GOT3 (cell line): ENCODE measurements around the gene HNRNPAB.

Source experiments
- DNase-seq: peaks from one replicate; lab custom pipeline; 2025; ENCODE audit warnings: mixed read lengths; lab: John Stamatoyannopoulos, UW

The HNRNPAB gene

DNA sequence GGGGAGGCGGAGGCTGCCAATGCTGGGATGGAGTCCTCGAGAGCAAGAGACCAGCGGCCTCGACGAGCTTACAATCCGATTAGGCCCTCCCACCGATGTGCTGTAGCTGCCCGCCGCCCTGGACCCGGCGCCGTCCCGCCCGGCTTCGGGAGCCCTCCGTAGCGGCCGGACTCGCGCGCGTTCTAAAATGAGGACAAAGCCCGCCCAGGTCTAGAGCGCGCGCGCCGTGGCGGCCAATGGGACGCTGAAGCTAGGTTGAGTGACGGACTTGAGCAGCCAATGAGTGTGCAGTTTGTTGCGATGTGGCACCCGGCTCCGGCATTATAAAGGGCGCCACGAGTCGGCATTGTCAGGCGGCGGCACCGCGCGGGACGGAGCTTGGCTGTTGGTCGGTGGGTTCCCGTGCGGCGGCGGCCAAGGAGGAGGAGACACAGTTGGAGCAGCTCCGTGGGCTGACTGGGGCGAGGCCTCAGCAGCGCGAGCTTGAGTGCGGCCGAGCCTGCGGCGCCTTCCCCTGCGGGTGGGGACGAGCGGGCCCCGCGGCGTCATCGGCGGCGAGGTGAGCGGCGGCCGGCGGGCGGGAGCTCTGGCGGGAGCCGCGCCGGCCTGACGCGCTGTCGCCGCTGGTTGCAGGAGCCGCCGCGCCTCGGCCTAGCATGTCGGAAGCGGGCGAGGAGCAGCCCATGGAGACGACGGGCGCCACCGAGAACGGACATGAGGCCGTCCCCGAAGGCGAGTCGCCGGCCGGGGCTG is at the start of gene HNRNPAB:
HNRNPAB (plus strand) TSS at position 352 of the 753 bp plus-strand sequence; CDS start at position 657, 305 bp downstream.
- peak; percentile 97 for DNase-seq

DNA sequence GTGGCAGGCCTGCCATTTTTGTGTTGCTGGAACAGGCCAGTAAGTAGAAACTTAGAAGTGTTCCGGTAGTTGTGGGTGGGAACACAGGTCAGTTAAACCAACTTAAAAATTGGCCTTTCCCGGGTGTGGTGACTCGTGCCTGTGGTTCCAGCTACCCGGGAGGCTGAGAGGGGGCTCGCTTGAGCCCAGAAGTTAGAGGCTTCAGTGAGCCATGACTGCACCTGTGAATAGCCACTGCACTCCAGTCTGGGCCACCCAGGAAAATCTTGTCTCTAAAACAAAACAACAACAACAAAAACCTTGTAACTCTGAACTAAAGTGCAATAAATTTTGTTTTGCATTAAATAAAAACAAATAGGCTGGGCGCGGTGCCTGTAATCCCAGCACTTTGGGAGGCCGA is 49.3 kb upstream of the HNRNPAB start:
- DNase-seq, result no peak

GRCh38 chr5:178160176-178160575 is 44.2 kb upstream of the HNRNPAB start:
- no peak for DNase-seq

DNA sequence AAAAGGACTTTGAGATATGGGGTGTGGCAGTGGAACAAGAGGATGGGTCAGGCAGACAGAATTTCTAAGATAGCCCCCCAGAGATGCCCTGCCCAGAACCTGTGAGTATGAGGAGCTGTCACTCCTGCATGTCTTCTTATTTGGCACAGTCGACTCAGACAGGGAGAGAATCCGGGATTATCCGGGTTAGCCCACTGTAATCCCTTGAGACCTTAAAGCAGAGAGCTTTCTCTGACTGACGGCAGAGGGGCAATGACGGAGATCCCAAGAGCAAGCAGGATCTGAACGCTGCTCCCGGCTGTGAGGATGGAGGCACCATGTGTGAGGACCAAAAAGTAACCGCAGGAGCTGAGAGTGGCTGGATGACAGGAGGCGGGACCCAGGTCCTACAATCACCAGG is 41.9 kb upstream of the HNRNPAB start:
- no peak for DNase-seq

- DNase-seq, result peak; percentile 59
Measured at GRCh38 chr5:178163772-178164735, 40.3 kb upstream of the HNRNPAB start.

DNA sequence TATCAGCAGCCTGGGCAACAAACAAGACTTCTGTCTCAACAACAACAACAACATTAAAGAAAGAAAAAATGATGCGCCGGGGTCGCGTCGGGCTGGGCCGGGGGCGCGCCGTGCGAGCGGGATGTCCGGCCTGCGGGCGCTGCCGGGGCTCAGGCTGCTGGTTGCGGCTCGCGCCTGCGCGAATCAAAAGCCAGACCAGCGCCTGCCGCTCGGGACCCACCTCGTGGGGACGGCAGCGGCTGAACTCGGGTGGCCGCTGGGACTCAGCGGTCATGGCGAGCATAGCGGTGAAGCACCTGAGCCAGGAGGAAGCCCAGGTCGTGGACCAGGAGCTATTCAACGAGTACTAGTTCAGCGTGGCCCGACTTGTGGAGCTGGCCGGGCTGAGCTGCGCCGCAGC is 38.8 kb upstream of the HNRNPAB start:
- DNase-seq, result no peak

DNA sequence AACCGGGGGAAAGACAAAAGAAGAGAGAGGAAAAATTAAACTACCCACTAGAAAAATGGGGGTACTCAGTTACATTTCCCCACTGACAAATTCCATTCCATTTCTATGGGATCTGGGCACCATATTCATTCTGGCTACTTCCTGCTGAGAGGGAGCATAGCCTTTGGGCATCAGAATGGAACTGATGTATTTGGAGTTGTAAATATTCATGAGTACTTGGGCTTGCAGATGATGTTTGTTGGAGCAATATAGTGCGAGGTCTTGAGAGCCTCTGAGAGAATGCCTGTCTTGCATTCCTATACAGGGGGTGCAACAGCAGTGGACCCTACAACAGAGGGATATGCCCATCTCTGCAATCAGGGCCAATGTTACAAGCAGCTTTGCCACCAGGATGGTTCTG is 33.9 kb upstream of the HNRNPAB start:
- no peak for DNase-seq

DNA sequence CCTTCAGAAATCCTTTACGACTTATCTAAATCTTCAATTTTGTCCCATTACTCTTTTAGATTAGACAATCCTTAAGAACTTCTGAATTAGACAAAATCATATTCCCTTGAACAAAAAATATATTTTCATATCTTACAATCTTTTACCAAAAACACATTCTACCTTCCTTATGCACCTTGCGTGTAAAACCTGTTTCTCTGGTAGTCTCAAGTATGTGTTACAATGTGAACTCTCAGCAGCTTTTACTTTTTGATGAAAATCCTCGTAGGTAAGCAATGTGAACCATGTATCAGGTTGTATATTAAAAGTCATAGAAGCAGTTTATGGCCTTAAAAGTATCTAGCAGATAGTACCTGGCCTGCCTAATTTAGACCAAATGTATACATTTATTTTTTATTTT is 29.9 kb upstream of the HNRNPAB start:
- no peak for DNase-seq

DNA sequence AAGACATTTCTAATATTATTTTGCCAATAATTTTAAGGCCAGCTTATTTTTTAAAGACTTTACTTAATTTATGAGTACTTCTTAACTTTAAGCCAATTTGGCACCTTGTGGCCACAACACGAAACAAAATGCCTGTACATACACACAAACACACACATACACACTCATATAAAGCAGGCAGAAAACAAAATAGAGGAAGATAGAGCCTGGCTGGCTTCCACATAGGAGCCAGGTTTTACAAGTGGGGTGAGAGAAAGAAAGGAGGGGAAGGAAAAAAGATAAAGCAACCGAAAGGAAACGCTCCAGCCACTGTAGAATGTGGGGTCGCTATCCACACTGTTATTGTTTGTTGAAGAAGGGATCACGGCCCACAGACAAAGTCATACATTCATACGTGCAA is 27.5 kb upstream of the HNRNPAB start:
- DNase-seq, result no peak

DNA sequence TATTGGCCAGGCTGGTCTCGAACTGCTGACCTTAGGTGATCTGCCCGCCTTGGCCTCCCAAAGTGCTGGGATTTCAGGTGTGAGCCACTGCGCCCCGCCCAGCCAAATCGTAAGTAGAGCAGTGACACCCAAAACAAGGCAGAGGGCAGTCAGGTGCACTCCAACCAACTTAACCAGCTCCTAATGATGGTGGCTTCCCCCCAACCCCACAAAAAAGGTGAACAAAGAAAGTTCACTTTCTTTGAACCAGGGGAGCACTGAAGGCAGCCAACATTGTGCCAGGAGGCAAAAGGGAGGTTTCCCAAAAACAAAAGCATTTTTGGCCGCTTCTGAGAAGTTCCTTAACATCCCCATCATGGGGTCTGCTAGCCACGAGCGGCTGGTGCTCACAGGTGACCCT is 26.8 kb upstream of the HNRNPAB start:
- no peak for DNase-seq

DNA sequence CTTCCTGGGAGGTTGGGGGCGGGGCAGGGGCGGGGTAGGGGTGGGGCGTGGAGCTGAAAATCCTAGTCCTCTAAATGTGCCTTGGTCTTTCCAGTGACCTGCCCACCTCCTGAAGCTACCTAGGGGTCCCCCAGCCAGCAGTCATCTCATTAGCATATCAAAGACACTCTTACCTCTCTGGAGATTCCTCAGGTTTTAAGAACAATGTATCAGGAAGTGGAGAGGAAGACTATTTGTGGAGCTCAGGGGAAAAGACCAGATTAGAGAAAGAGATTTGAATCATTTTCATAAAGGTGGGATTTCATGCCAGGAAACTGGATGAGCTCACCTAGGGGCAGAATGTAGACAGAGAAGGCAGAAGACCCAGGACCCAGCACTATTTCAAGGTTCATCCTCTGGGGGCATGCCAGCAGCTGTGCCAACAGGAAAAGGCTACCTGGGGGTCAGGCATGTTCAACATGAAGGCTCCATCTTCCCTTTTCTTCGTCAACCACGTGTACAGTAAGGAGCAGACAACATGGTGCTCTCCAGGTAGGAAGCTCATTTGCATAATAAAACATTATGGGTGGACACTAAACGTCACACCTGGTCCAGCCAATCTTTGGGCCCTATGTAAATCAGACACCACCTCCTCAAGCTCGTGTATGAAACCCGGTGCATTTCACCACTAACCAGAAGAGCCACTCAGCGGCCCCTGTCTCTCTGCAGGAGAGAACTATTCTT is 24.0 kb upstream of the HNRNPAB start:
- DNase-seq, result no peak

- no peak for DNase-seq
Measured at GRCh38 chr5:178182158-178182876, 22.0 kb upstream of the HNRNPAB start.

DNA sequence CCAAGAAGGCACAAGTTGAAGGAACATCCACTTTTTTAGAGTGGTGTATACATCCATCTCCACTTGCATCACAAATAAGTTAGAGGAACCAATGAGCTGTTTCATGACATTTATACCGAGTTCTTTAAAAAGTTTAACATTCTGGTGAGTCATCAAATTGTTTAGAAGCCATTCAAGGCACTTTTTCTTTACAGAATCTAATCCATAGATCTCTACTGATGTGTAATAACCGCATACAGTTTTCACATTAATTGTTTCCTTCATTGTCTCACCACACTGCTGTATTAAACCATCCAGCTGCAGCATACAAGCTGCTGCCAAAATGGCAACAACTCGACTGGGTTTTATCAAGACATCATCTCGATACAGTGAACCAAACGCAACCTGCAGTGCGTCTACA is 17.9 kb upstream of the HNRNPAB start:
- no peak for DNase-seq

- no peak for DNase-seq
Measured at GRCh38 chr5:178187014-178187413, 17.3 kb upstream of the HNRNPAB start, which contains the start of gene GMCL2. Gene GMCL2 (minus strand): TSS chr5:178187371. CDS start chr5:178187299, 72 bp downstream.

- DNase-seq, result no peak
Measured at GRCh38 chr5:178189433-178189832, 14.9 kb upstream of the HNRNPAB start.

DNA sequence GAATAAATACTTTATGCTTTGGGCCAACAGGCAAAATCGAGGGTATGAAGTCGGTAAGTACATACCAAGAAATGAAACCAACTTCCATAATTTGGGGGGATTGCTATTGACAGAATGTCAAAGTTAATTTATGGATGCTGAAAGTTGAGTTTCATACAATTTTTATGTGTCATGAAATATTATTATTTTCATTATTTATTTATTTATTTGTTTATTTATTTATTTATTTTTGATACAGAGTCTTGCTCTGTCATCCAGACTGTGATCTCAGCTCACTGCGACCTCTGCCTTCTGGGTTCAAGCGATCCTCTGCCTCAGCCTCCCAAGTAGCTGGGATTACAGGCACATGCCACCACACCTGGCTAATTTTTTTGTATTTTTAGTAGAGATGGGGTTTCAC is 12.7 kb upstream of the HNRNPAB start:
- no peak for DNase-seq

GRCh38 chr5:178192244-178192643 is 12.1 kb upstream of the HNRNPAB start:
- DNase-seq, result no peak

- DNase-seq, result no peak
Measured at GRCh38 chr5:178192787-178193186, 11.5 kb upstream of the HNRNPAB start.

- DNase-seq, result no peak
Measured at GRCh38 chr5:178193251-178193809, 11.0 kb upstream of the HNRNPAB start.

- no peak for DNase-seq
Measured at GRCh38 chr5:178194026-178194425, 10.3 kb upstream of the HNRNPAB start.

GRCh38 chr5:178196281-178196812 is 8.0 kb upstream of the HNRNPAB start:
- DNase-seq, result no peak
